HG03039 (cell line): ENCODE data around the gene LSM14A.

Source experiments
- ATAC-seq: cut with Tn5 transposase; IDR thresholded peaks from one replicate; pipeline ENCODE4 v1.9.1; 2021; ENCODE audit warnings: mild to moderate bottlenecking, moderate library complexity; ENCODE audit not compliant: unreplicated experiment

LSM14A gene

GRCh38 chr19:34278783-34279182 lies 106.5 kb downstream of the LSM14A start:
- ATAC-seq, result no peak
